KMS-11 (cell line): ENCODE data around the gene PLXNA4.

ENCODE experiments used
- H2AFZ ChIP-seq: fragments of 200-600 bp; sonication (generic); 2 replicates; pipeline ENCODE4 v1.6.1; 2016; ENCODE audit warnings: antibody characterized with exemption, mixed run types, low read depth
- H3K27ac ChIP-seq: fragments of 200-600 bp; sonication (generic); 2 replicates; pipeline ENCODE4 v1.6.1; 2016; ENCODE audit warnings: mild to moderate bottlenecking, mixed run types
- H3K27me3 ChIP-seq: fragments of 200-600 bp; sonication (generic); 2 replicates; pipeline ENCODE4 v1.6.1; 2017; ENCODE audit warnings: mild to moderate bottlenecking, low read depth, mixed run types, moderate library complexity; ENCODE audit not compliant: insufficient read depth
- H3K36me3 ChIP-seq: fragments of 200-600 bp; sonication (generic); 2 replicates; pipeline ENCODE4 v1.6.1; 2017; ENCODE audit warnings: mild to moderate bottlenecking, mixed run types; ENCODE audit not compliant: insufficient read depth
- H3K4me1 ChIP-seq: fragments of 200-600 bp; sonication (generic); 2 replicates; pipeline ENCODE4 v1.6.1; 2016; ENCODE audit warnings: mild to moderate bottlenecking, low read depth, mixed run types; ENCODE audit not compliant: poor library complexity, severe bottlenecking
- H3K4me2 ChIP-seq: fragments of 200-600 bp; sonication (generic); 2 replicates; pipeline ENCODE4 v1.7.0; 2016; ENCODE audit warnings: mild to moderate bottlenecking, mixed run types
- H3K4me3 ChIP-seq: fragments of 200-600 bp; sonication (generic); IDR thresholded peaks from 2 replicates; pipeline ENCODE4 v1.6.1; 2017; ENCODE audit warnings: low read depth, low read length, mixed read lengths; ENCODE audit not compliant: insufficient read depth
- H3K79me2 ChIP-seq: fragments of 200-600 bp; sonication (generic); 2 replicates; pipeline ENCODE4 v1.6.1; 2016; ENCODE audit warnings: low read depth, mixed run types; ENCODE audit not compliant: insufficient read depth
- H3K9ac ChIP-seq: fragments of 200-600 bp; sonication (generic); 2 replicates; pipeline ENCODE4 v1.6.1; 2016; ENCODE audit warnings: mild to moderate bottlenecking, mixed run types
- H4K20me1 ChIP-seq: fragments of 200-600 bp; sonication (generic); 2 replicates; pipeline ENCODE4 v1.6.1; 2016; ENCODE audit warnings: mild to moderate bottlenecking, mixed run types; ENCODE audit not compliant: insufficient read depth
- TF ChIP-seq, protein P1 (sequence below): fragments of 200-600 bp; sonication (generic); conservative IDR thresholded peaks from 2 replicates; pipeline ENCODE4 v1.6.1; 2017; ENCODE audit warnings: low read depth, mild to moderate bottlenecking, antibody characterized with exemption, low read length, moderate library complexity, mixed read lengths

Gene PLXNA4

DNA sequence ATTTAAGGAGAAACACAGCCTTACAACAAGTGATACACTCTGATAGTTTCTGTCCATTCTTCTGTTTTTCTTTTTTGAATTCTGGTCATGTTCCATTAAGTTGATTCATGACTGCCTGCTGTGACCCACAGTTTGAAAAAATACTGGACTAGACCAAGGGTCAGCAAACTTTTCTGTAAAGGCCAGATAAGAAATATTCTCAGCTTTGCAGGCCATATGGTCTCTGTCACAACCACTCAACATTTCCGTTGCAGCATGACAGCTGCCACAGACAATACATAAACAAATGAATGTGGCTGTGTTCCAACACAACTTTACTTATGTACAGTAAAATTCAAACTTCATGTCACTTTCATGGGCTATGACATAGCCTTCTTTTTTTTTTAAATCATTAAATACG, 156.7 kb downstream of the PLXNA4 start:
- H3K27ac ChIP-seq, result no peak overlapping the region

DNA sequence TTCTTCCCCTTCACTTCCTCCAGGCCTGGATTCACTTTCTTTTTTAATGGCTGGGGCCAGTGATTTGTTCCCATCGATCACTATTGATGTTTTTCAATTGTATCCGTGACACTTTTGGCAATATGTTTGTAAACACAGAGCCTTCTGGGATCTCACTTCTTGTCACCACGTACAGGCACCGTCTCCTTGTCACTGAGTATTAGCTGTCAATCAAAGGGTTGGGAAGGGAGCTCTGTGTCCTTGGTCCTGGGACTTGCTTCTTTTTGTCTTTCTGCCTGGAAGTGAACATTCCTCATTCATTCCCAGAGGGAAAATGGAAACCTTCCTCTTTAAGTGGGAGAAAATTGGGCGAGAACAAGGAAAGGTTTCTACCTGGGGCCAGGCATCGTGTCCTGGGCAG, 157.4 kb downstream of the PLXNA4 start:
- Histone ChIP-seq H3K27ac (no peak overlapping the region), H3K4me2 (no peak overlapping the region), H3K4me3 (no peak overlapping the region), H3K27me3 (no peaks in the 10 kb centered on the region), H3K4me1 (no peaks in the 10 kb centered on the region), H4K20me1 (no peaks in the 10 kb centered on the region), H2AFZ (no peak overlapping the region), H3K36me3 (no peaks in the 10 kb centered on the region), H3K79me2 (no peaks in the 10 kb centered on the region), H3K9ac (no peak overlapping the region)
- TF ChIP-seq, protein P1, sequence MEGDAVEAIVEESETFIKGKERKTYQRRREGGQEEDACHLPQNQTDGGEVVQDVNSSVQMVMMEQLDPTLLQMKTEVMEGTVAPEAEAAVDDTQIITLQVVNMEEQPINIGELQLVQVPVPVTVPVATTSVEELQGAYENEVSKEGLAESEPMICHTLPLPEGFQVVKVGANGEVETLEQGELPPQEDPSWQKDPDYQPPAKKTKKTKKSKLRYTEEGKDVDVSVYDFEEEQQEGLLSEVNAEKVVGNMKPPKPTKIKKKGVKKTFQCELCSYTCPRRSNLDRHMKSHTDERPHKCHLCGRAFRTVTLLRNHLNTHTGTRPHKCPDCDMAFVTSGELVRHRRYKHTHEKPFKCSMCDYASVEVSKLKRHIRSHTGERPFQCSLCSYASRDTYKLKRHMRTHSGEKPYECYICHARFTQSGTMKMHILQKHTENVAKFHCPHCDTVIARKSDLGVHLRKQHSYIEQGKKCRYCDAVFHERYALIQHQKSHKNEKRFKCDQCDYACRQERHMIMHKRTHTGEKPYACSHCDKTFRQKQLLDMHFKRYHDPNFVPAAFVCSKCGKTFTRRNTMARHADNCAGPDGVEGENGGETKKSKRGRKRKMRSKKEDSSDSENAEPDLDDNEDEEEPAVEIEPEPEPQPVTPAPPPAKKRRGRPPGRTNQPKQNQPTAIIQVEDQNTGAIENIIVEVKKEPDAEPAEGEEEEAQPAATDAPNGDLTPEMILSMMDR, result no peak

More for the DNA sequence above, 156.7 kb downstream of the PLXNA4 start:
- no peak overlapping the region for H2AFZ ChIP-seq
- H4K20me1 ChIP-seq, result no peaks in the 10 kb centered on the region
- H3K4me2 ChIP-seq, result no peak overlapping the region
- H3K79me2 ChIP-seq, result no peaks in the 10 kb centered on the region
- TF ChIP-seq, protein P1, result no peak
- H3K4me1 ChIP-seq, result no peaks in the 10 kb centered on the region
- no peaks in the 10 kb centered on the region for H3K27me3 ChIP-seq
- H3K4me3 ChIP-seq, result no peak overlapping the region
- H3K36me3 ChIP-seq, result no peaks in the 10 kb centered on the region
- H3K9ac ChIP-seq, result no peak overlapping the region

DNA sequence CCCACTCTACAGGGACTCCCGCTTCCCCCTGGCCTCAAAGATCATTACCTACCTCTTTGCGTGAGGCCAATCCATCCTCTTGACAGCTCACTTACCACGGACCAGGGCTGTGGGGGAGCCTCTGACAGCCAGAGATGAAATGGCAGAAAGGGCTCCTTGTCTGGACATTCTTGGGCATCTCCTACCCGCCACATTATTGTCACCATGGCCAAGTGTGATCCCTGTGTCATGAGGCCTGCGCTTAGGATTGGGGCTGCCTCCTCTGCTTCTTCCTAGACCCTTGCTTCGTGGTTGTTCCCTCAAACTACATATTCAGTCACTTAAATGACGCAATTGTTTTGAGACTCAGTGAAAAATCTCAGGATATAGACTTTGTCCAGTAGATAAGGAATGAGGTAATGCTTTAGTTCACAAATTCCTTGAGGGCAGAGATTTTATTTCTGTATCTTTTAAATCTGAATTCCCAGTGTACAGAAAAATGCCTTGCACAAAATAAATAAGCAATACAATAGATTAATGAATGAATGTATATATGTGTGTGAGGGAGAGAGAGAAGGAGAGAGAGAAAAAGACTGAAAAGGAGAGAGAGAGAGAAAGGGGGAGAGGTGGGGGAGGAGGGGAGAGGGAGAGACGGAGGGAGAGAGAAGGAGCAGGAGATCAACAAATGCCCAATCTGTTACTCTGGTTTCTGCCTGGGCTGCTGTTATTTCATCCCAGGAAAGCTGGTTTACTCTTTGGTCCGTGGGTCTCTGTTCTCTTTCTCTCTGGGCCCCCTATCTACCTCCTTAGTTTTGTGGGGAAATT, 159.0 kb downstream of the PLXNA4 start:
- no peaks in the 10 kb centered on the region for H4K20me1 ChIP-seq
- no peak overlapping the region for H3K9ac ChIP-seq
- no peak overlapping the region for H3K4me3 ChIP-seq
- H3K4me1 ChIP-seq, result no peaks in the 10 kb centered on the region
- H3K4me2 ChIP-seq, result no peak overlapping the region
- no peaks in the 10 kb centered on the region for H3K79me2 ChIP-seq
- TF ChIP-seq, protein P1, result no peak
- H2AFZ ChIP-seq, result no peak overlapping the region
- H3K36me3 ChIP-seq, result no peaks in the 10 kb centered on the region
- H3K27me3 ChIP-seq, result no peaks in the 10 kb centered on the region
- no peak overlapping the region for H3K27ac ChIP-seq

DNA sequence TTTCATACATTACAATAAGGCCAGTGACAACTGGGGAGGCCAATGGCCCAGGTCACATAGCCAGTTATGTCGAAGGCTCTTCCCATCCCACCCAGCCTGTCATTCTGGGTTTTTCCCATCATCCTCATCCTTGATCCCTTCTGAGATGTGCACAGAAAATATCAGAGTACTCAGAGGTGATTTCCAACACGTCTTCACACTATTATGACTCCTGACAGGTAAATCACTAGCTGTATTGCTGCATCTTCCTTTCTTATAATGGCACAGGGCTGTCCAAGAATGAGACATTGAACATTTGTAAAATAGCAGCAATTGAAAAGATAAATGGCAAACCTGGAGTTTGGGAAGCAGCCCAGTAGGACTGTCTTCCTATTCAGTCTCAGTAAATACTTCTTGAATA, 159.9 kb downstream of the PLXNA4 start:
- Histone ChIP-seq H2AFZ (no peak overlapping the region), H3K27ac (no peak overlapping the region), H3K4me3 (no peak overlapping the region), H3K79me2 (no peaks in the 10 kb centered on the region), H3K4me2 (no peak overlapping the region), H4K20me1 (no peaks in the 10 kb centered on the region), H3K9ac (no peak overlapping the region), H3K36me3 (no peaks in the 10 kb centered on the region), H3K4me1 (no peaks in the 10 kb centered on the region), H3K27me3 (no peaks in the 10 kb centered on the region)
- TF ChIP-seq, protein P1, result no peak
